NK-92 (cell line): ENCODE data around the gene TBCB.
"Not testable (repeated sequence)": the region's sequence is repeated elsewhere in the genome, so short reads cannot be mapped to it uniquely, and the experiment has no call there.

ENCODE experiments used
- DNase-seq: peaks from one replicate; lab custom pipeline; 2025; ENCODE audit not compliant: unreplicated experiment; lab: John Stamatoyannopoulos, UW

Gene TBCB

GRCh38 chr19:36134867-36135266, 19.6 kb downstream of the TBCB start:
- DNase-seq: not testable (repeated sequence)

GRCh38 chr19:36136964-36137686, 21.9 kb downstream of the TBCB start:
- no peak for DNase-seq

GRCh38 chr19:36139120-36139472, 23.8 kb downstream of the TBCB start:
- no peak for DNase-seq

- peak; percentile 63 for DNase-seq
Observed at GRCh38 chr19:36139473-36140303, 24.4 kb downstream of the TBCB start, which contains the start of gene CAPNS1. CAPNS1 (plus strand) TSS chr19:36140066; CDS start chr19:36141012, 946 bp downstream.

- no peak for DNase-seq
Observed at GRCh38 chr19:36140304-36141038, 25.2 kb downstream of the TBCB start.

- no peak for DNase-seq
Observed at GRCh38 chr19:36141039-36141927, 26.0 kb downstream of the TBCB start.

- DNase-seq: no peak
Observed at GRCh38 chr19:36142046-36142445, 26.8 kb downstream of the TBCB start.

GRCh38 chr19:36142496-36142895, 27.2 kb downstream of the TBCB start:
- no peak for DNase-seq

- DNase-seq: no peak
Observed at GRCh38 chr19:36144624-36145023, 29.4 kb downstream of the TBCB start.

- DNase-seq: no peak
Observed at GRCh38 chr19:36149673-36150406, 34.6 kb downstream of the TBCB start.

GRCh38 chr19:36150586-36150985, 35.3 kb downstream of the TBCB start:
- DNase-seq: no peak

- no peak for DNase-seq
Observed at GRCh38 chr19:36151144-36152018, 36.1 kb downstream of the TBCB start.

- no peak for DNase-seq
Observed at GRCh38 chr19:36152019-36152351, 36.7 kb downstream of the TBCB start.

- DNase-seq: no peak
Observed at GRCh38 chr19:36152352-36153091, 37.3 kb downstream of the TBCB start, which contains the start of gene COX7A1. COX7A1 (minus strand) TSS chr19:36152447; CDS start chr19:36152407, 40 bp downstream.

- DNase-seq: no peak
Observed at GRCh38 chr19:36153126-36153525, 37.9 kb downstream of the TBCB start.

- no peak for DNase-seq
Observed at GRCh38 chr19:36160821-36161596, 45.7 kb downstream of the TBCB start.

- DNase-seq: no peak
Observed at GRCh38 chr19:36163813-36164212, 48.5 kb downstream of the TBCB start.
